Measurements from ENCODE around the gene SEMA5B. TPM values are rescaled to one million over a fixed set of nuclear protein-coding genes. Genes with fewer than 3 reads are reported as not detected.

The SEMA5B gene
- total and polyA plus RNA-seq, 2 donors: 0.46 to 0.99 TPM

- H3K27me3 ChIP-seq (ENCODE audit: control insufficient read depth in 2 of 2, insufficient read depth in 1 of 2, low read length in 1 of 2): peaks cover 0 to 2% of the 10 kb centered on the region in 2 donors
- 83% methylated on average over 13 of the region's 13 CpGs for WGBS
- DNase-seq (ENCODE audit: low read depth in 6 of 9, low spot score in 9 of 9): no peak
- no peaks in the 10 kb centered on the region for H3K4me1 ChIP-seq (ENCODE audit: control insufficient read depth in 2 of 2, insufficient read depth in 2 of 2, low read length in 2 of 2)
- no peak overlapping the region for H3K4me3 ChIP-seq (ENCODE audit: low read length in 2 of 2)
- H3K36me3 ChIP-seq (ENCODE audit: control insufficient read depth in 2 of 2, insufficient read depth in 2 of 2, low read length in 1 of 2): no peaks in the 10 kb centered on the region
- H3K27ac ChIP-seq (ENCODE audit: low read depth in 1 of 2, low read length in 1 of 2): no peak overlapping the region
- no peaks in the 10 kb centered on the region for H3K9me3 ChIP-seq (ENCODE audit: control insufficient read depth in 2 of 2, insufficient read depth in 1 of 2, low read length in 1 of 2)
Measured at GRCh38 chr3:123048480-123049237, 21.1 kb upstream of the SEMA5B start.

DNA sequence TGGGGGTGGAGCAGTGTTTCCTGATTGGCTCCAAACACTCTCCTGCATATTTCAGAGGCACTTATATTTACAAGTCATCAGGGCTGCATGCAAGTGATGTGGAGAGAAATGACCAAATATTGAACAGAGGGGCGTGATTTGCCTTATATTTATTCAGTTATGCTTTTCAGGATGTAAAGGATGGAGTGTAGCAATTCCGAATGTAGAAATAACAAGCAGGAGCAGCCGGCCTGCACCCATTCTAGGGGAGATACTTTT is 19.4 kb upstream of the SEMA5B start:
- no peaks in the 10 kb centered on the region for H3K4me1 ChIP-seq (ENCODE audit: control insufficient read depth in 2 of 2, insufficient read depth in 2 of 2, low read length in 2 of 2)
- no peak overlapping the region for H3K4me3 ChIP-seq (ENCODE audit: low read length in 2 of 2)
- no peaks in the 10 kb centered on the region for H3K9me3 ChIP-seq (ENCODE audit: control insufficient read depth in 2 of 2, insufficient read depth in 1 of 2, low read length in 1 of 2)
- peaks cover 0 to 2% of the 10 kb centered on the region in 2 donors for H3K27me3 ChIP-seq (ENCODE audit: control insufficient read depth in 2 of 2, insufficient read depth in 1 of 2, low read length in 1 of 2)
- H3K27ac ChIP-seq (ENCODE audit: low read depth in 1 of 2, low read length in 1 of 2): no peak overlapping the region
- no peaks in the 10 kb centered on the region for H3K36me3 ChIP-seq (ENCODE audit: control insufficient read depth in 2 of 2, insufficient read depth in 2 of 2, low read length in 1 of 2)
- 96% methylated on average over 3 of the region's 3 CpGs for WGBS
- DNase-seq (ENCODE audit: low read depth in 6 of 9, low spot score in 9 of 9): no peak

GRCh38 chr3:123046262-123047061 is 18.9 kb upstream of the SEMA5B start:
- H3K9me3 ChIP-seq (ENCODE audit: control insufficient read depth in 2 of 2, insufficient read depth in 1 of 2, low read length in 1 of 2): no peaks in the 10 kb centered on the region
- H3K27me3 ChIP-seq (ENCODE audit: control insufficient read depth in 2 of 2, insufficient read depth in 1 of 2, low read length in 1 of 2): peaks cover 0 to 2% of the 10 kb centered on the region in 2 donors
- WGBS: 88% methylated on average over 10 of the region's 10 CpGs
- no peak overlapping the region for H3K4me3 ChIP-seq (ENCODE audit: low read length in 2 of 2)
- DNase-seq (ENCODE audit: low read depth in 6 of 9, low spot score in 9 of 9): no peak
- H3K36me3 ChIP-seq (ENCODE audit: control insufficient read depth in 2 of 2, insufficient read depth in 2 of 2, low read length in 1 of 2): no peaks in the 10 kb centered on the region
- no peaks in the 10 kb centered on the region for H3K4me1 ChIP-seq (ENCODE audit: control insufficient read depth in 2 of 2, insufficient read depth in 2 of 2, low read length in 2 of 2)
- no peak overlapping the region for H3K27ac ChIP-seq (ENCODE audit: low read depth in 1 of 2, low read length in 1 of 2)

DNA sequence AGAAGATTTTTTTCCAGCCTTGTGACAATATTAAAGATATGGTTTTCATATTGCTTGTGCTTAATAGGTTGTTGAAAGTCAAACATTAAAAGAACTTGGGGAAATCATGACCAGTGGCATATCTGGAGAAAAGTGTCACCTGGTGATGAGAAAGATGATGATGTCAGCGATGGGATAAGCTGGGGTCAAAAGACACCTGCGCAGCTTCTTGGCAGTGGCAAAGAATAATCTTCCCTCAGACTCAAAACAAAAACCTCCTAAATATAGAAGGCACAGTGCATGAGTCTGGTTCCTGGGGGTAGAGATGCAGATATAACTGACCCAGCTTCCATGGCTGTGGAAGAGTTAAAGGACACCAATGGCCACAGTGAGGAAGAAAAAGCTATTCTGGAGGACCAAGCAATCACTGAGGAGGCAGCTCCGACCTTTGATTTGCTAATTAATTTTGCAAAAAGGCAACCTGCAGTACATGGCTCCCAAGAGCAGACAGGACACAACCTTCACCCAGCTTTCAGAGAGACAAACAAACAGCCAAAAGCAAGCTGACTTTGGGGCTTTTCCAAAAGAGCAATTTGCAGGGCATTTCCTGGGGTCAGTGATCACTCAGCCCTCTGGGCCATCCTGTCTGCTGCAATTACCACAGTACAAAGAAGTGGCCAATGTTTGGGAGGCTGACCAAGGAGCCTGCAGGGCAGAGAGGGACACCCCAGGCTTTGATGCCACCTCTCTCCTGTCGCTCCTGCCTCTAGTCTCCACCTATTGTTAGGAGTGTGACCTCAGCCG is 17.6 kb upstream of the SEMA5B start:
- H3K36me3 ChIP-seq (ENCODE audit: control insufficient read depth in 2 of 2, insufficient read depth in 2 of 2, low read length in 1 of 2): no peaks in the 10 kb centered on the region
- H3K27me3 ChIP-seq (ENCODE audit: control insufficient read depth in 2 of 2, insufficient read depth in 1 of 2, low read length in 1 of 2): peaks cover 0 to 3% of the 10 kb centered on the region in 2 donors
- H3K27ac ChIP-seq (ENCODE audit: low read depth in 1 of 2, low read length in 1 of 2): no peak overlapping the region
- no peak for DNase-seq (ENCODE audit: low read depth in 6 of 9, low spot score in 9 of 9)
- WGBS: 93% methylated on average over 5 of the region's 5 CpGs
- H3K4me3 ChIP-seq (ENCODE audit: low read length in 2 of 2): no peak overlapping the region
- H3K9me3 ChIP-seq (ENCODE audit: control insufficient read depth in 2 of 2, insufficient read depth in 1 of 2, low read length in 1 of 2): no peaks in the 10 kb centered on the region
- no peaks in the 10 kb centered on the region for H3K4me1 ChIP-seq (ENCODE audit: control insufficient read depth in 2 of 2, insufficient read depth in 2 of 2, low read length in 2 of 2)

DNA sequence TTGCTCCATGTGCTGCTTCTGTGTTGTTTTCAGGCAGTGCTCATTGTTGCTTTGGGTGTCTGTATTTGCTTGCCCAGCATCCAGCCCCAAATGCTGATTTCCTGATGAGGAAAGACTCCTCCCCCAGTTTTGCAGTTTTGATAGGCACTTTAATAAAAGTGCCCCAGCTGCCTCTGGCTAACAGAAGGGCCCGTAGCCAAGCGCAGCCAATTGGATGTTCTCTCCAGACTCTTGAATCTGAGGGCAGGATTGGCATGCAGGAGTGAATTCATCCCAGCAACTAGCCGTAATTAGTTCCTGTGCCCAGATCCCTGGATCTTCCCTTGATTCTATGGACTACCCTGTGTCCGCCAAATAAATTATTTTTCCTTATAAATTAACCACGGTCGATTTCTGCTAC is 14.8 kb upstream of the SEMA5B start:
- Histone ChIP-seq H3K4me1 (ENCODE audit: control insufficient read depth in 2 of 2, insufficient read depth in 2 of 2, low read length in 2 of 2) (no peaks in the 10 kb centered on the region), H3K9me3 (ENCODE audit: control insufficient read depth in 2 of 2, insufficient read depth in 1 of 2, low read length in 1 of 2) (no peaks in the 10 kb centered on the region), H3K36me3 (ENCODE audit: control insufficient read depth in 2 of 2, insufficient read depth in 2 of 2, low read length in 1 of 2) (no peaks in the 10 kb centered on the region), H3K4me3 (ENCODE audit: low read length in 2 of 2) (no peak overlapping the region), H3K27ac (ENCODE audit: low read depth in 1 of 2, low read length in 1 of 2) (no peak overlapping the region), H3K27me3 (ENCODE audit: control insufficient read depth in 2 of 2, insufficient read depth in 1 of 2, low read length in 1 of 2) (peaks cover 0 to 12% of the 10 kb centered on the region in 2 donors)
- over 99% methylated on average over 6 of the region's 6 CpGs for WGBS
- DNase-seq (ENCODE audit: low read depth in 6 of 9, low spot score in 9 of 9): no peak

DNA sequence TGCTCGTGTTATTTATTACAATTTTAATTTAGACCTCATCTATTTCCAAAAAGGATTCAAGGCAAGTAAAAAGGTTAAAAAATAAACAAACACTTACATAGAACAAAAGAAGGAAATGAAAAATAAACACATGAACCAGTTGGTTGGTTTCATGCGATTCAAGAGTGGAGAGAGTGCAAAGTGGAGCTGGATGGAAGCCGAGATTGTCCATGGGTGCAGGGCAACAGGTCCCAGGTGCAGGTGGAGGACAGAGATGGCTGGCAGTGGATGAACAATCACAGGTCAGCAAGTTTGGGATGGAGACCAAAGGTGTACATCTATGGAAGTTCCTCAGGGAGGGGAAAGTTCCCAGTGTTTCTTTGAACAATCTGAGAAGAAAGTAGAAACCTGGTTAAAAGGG is 11.6 kb upstream of the SEMA5B start:
- 92% methylated on average over 3 of the region's 3 CpGs for WGBS
- Histone ChIP-seq H3K36me3 (ENCODE audit: control insufficient read depth in 2 of 2, insufficient read depth in 2 of 2, low read length in 1 of 2) (no peaks in the 10 kb centered on the region), H3K4me1 (ENCODE audit: control insufficient read depth in 2 of 2, insufficient read depth in 2 of 2, low read length in 2 of 2) (no peaks in the 10 kb centered on the region), H3K4me3 (ENCODE audit: low read length in 2 of 2) (no peak overlapping the region), H3K27ac (ENCODE audit: low read depth in 1 of 2, low read length in 1 of 2) (no peak overlapping the region), H3K9me3 (ENCODE audit: control insufficient read depth in 2 of 2, insufficient read depth in 1 of 2, low read length in 1 of 2) (no peaks in the 10 kb centered on the region), H3K27me3 (ENCODE audit: control insufficient read depth in 2 of 2, insufficient read depth in 1 of 2, low read length in 1 of 2) (peaks cover 0 to 10% of the 10 kb centered on the region in 2 donors)
- no peak for DNase-seq (ENCODE audit: low read depth in 6 of 9, low spot score in 9 of 9)

DNA sequence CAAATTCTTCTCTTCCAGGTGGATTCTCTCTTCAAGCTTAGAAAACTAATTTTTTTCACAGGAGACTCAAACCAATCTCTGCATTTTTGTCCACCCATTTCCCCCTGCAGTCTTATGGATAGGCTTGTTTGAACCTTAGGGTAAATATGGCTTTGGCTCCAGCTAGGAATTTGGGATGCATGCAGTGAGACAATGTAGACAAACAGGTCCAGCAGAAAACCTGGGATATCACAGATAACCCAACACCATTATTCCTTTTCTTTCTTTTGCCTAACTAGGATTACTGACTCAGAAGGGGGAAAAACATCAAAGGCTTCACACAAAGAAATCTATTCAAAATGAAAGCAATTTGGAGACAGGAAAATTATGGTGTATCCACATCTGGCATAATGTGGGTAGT is 11.2 kb upstream of the SEMA5B start:
- Histone ChIP-seq H3K27me3 (ENCODE audit: control insufficient read depth in 2 of 2, insufficient read depth in 1 of 2, low read length in 1 of 2) (peaks cover 0 to 10% of the 10 kb centered on the region in 2 donors), H3K4me1 (ENCODE audit: control insufficient read depth in 2 of 2, insufficient read depth in 2 of 2, low read length in 2 of 2) (no peaks in the 10 kb centered on the region), H3K36me3 (ENCODE audit: control insufficient read depth in 2 of 2, insufficient read depth in 2 of 2, low read length in 1 of 2) (no peaks in the 10 kb centered on the region), H3K9me3 (ENCODE audit: control insufficient read depth in 2 of 2, insufficient read depth in 1 of 2, low read length in 1 of 2) (no peaks in the 10 kb centered on the region), H3K27ac (ENCODE audit: low read depth in 1 of 2, low read length in 1 of 2) (no peak overlapping the region), H3K4me3 (ENCODE audit: low read length in 2 of 2) (no peak overlapping the region)
- no peak for DNase-seq (ENCODE audit: low read depth in 6 of 9, low spot score in 9 of 9)

DNA sequence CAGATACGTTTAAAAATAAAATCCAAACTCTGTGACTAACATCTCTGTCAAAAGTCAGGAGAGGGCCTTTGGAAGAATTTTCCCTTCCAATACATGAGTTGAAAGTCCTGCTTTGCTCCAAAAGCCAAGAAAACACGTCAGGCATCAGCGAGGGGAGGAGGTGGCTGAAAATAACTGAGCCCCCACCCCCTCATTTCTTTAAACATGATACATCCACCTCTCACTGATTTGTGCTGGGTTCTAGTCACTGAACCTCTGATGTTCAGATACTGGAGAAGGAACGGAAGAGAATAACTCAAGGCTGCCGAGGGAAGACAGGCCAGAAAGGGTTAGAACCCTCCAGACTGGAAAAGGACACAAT is 9.4 kb upstream of the SEMA5B start:
- H3K4me1 ChIP-seq (ENCODE audit: control insufficient read depth in 2 of 2, insufficient read depth in 2 of 2, low read length in 2 of 2): no peaks in the 10 kb centered on the region
- H3K36me3 ChIP-seq (ENCODE audit: control insufficient read depth in 2 of 2, insufficient read depth in 2 of 2, low read length in 1 of 2): no peaks in the 10 kb centered on the region
- DNase-seq (ENCODE audit: low read depth in 6 of 9, low spot score in 9 of 9): no peak
- H3K27me3 ChIP-seq (ENCODE audit: control insufficient read depth in 2 of 2, insufficient read depth in 1 of 2, low read length in 1 of 2): peaks cover 0 to 13% of the 10 kb centered on the region in 2 donors
- no peaks in the 10 kb centered on the region for H3K9me3 ChIP-seq (ENCODE audit: control insufficient read depth in 2 of 2, insufficient read depth in 1 of 2, low read length in 1 of 2)
- H3K4me3 ChIP-seq (ENCODE audit: low read length in 2 of 2): no peak overlapping the region
- 93% methylated on average over 5 of the region's 5 CpGs for WGBS
- H3K27ac ChIP-seq (ENCODE audit: low read depth in 1 of 2, low read length in 1 of 2): no peak overlapping the region

Measured in thymus (tissue), 11 donors.